HL-60 (cell line): ENCODE data around the gene GPR89A.
"Not testable (repeated sequence)": the region's sequence is repeated elsewhere in the genome, so short reads cannot be mapped to it uniquely, and the experiment has no call there.

Experiments
- CTCF ChIP-seq: IDR thresholded peaks from one replicate; pipeline ENCODE4 v1.5.1; 2011; ENCODE audit warnings: low read length, control low read depth, inconsistent platforms; ENCODE audit not compliant: insufficient read depth
- GABPA ChIP-seq: IDR thresholded peaks from 2 replicates; pipeline ENCODE4 v1.6.1; 2012; ENCODE audit warnings: low read depth
- POLR2AphosphoS5 ChIP-seq: IDR thresholded peaks from 2 replicates; pipeline ENCODE4 v1.6.1; 2012; ENCODE audit warnings: low read depth
- SPI1 ChIP-seq: IDR thresholded peaks from 2 replicates; pipeline ENCODE4 v1.6.1; 2012; ENCODE audit warnings: low read depth, mild to moderate bottlenecking, borderline replicate concordance

GRCh38 chr1:145662502-145662901, 54.7 kb downstream of the GPR89A start:
- not testable (repeated sequence) for TF ChIP-seq CTCF, GABPA, POLR2AphosphoS5, SPI1
